ENCODE data around the gene FBXW11. TPM values are rescaled to one million over a fixed set of nuclear protein-coding genes. Genes with fewer than 3 reads are reported as not detected.
A peak's percentile ranks its signal among the peaks of the same experiment; 100 is the strongest.

The FBXW11 gene
- total and polyA plus RNA-seq, 2 of the 13 experiments (the other 11 are each of a cell fraction or from before 2014, with no cell fraction given) = 31.7 to 53.6 TPM

- no peak for DNase-seq (ENCODE audit: low spot score)
- Histone ChIP-seq H3K4me1 (ENCODE audit: insufficient read depth, low read length) (peaks cover 42% of the 10 kb centered on the region), H3K79me2 (ENCODE audit: insufficient read depth, low read length) (peaks cover 65% of the 10 kb centered on the region), H3K27ac (ENCODE audit: extremely low read length, insufficient read depth, low read length) (peak overlapping the region; percentile 98), H3K4me2 (ENCODE audit: low read depth, low read length) (peak overlapping the region; percentile 90), H3K9me3 (ENCODE audit: low read length) (no peaks in the 10 kb centered on the region), H2AFZ (ENCODE audit: low read length) (no peak overlapping the region), H3K9ac (ENCODE audit: insufficient read depth, low read depth, low read length) (peak overlapping the region; percentile 97), H3K27me3 (ENCODE audit: control insufficient read depth in 1 of 2, insufficient read depth in 2 of 2, low read length in 2 of 2) (peaks cover 0 to 4% of the 10 kb centered on the region in 2 experiments; a peak in 1 of 5 replicates), H3K36me3 (replicated peaks in 1 of 2; ENCODE audit: control insufficient read depth in 1 of 2, insufficient read depth in 2 of 2, low read length in 2 of 2) (no peaks in the 10 kb centered on the region), H4K20me1 (ENCODE audit: insufficient read depth, low read length) (peaks cover 26% of the 10 kb centered on the region), H3K4me3 (replicated peaks in 1 of 3; ENCODE audit: insufficient read depth in 1 of 3, low read depth in 2 of 3, low read length in 3 of 3) (peak overlapping the region; percentile 78 to 99 (median 93); a peak in 5 of 6 replicates)
- BruUV-seq (replicated peaks) = no TSS peak
- intact Hi-C loops (cut with micrococcal nuclease; ENCODE audit: unreplicated experiment) = no loop called here
- FAIRE-seq = no peak
- 25% methylated on average over 3 of the region's 3 CpGs for WGBS (ENCODE audit: low lambda C conversion rate)
- TF ChIP-seq THAP8 (CRISPR knock-in tag; IDR thresholded peaks at IDR 0.05; ENCODE audit: borderline replicate concordance) (no peak), ZSCAN9 (CRISPR knock-in tag; IDR thresholded peaks at IDR 0.05; ENCODE audit: borderline replicate concordance) (no peak), ATF3 (CRISPR knock-in tag; IDR thresholded peaks at IDR 0.05) (no peak), THAP11 (CRISPR knock-in tag; IDR thresholded peaks at IDR 0.05) (no peak), ZMYM3 (CRISPR knock-in tag; IDR thresholded peaks at IDR 0.05) (no peak), RAD21 (CRISPR knock-in tag; IDR thresholded peaks at IDR 0.05) (no peak), PBX3 (CRISPR knock-in tag; IDR thresholded peaks at IDR 0.05; ENCODE audit: borderline replicate concordance) (no peak), KMT2A (CRISPR knock-in tag; IDR thresholded peaks at IDR 0.05) (no peak), TFDP1 (CRISPR knock-in tag; IDR thresholded peaks at IDR 0.05; ENCODE audit: borderline replicate concordance) (no peak), NR3C1 (CRISPR knock-in tag; IDR thresholded peaks at IDR 0.05) (no peak), DMTF1 (CRISPR knock-in tag; IDR thresholded peaks at IDR 0.05) (no peak), ZNF558 (CRISPR knock-in tag; IDR thresholded peaks at IDR 0.05; ENCODE audit: borderline replicate concordance) (no peak), ZNF512 (CRISPR knock-in tag; IDR thresholded peaks at IDR 0.05) (no peak)
- in situ Hi-C loops (cut with HindIII; ENCODE audit: extremely low pct_ligation_motif_present, low pct_unique_long_range_greater_than_20kb) = no loop called here
- CTCF ChIA-PET (ENCODE audit: low intra/inter-chr PET ratio, low total read pairs) = no interaction called here
- no peak for ATAC-seq
- POLR2A ChIA-PET = interaction anchor here (1.2 kb wide), 1 partner anchor 9 kb away, joined by 4 read pairs; no protein-coding TSS in a partner anchor
Measured at GRCh38 chr5:172004824-172005237, 1.6 kb downstream of the FBXW11 start.

Measured in HepG2 (cell line).